ENCODE results near the gene IGF1R.
A peak's percentile ranks its signal among the peaks of the same experiment; 100 is the strongest.

Gene IGF1R

GRCh38 chr15:98927022-98927421 lies 278.7 kb downstream of the IGF1R start:
- no peak for DNase-seq

GRCh38 chr15:98927996-98928395 lies 279.7 kb downstream of the IGF1R start:
- peak; percentile 36 for DNase-seq

GRCh38 chr15:98930576-98930975 lies 282.2 kb downstream of the IGF1R start:
- DNase-seq: no peak

- no peak for DNase-seq
These were observed 282.7 kb downstream of the IGF1R start for GRCh38 chr15:98931004-98931403.

DNA sequence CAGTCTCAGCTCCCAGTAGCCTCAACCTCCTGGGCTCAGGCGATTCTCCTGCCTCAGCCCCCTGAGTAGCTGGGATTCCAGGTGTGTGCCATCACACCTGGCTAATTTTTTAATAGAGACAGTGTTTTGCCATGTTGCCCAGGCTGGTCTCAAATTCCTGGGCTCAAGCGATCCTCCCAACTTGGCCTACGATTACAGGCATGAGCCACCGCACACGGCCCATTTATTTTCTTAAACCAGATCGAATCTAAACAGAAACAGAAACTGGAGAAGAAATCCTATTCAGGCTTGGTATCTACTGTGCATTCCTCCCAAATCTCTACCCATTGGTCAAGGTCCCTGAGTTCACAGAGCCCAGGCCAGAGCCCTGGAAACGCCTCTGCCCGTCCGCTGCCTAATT lies 285.1 kb downstream of the IGF1R start:
- DNase-seq: no peak

DNA sequence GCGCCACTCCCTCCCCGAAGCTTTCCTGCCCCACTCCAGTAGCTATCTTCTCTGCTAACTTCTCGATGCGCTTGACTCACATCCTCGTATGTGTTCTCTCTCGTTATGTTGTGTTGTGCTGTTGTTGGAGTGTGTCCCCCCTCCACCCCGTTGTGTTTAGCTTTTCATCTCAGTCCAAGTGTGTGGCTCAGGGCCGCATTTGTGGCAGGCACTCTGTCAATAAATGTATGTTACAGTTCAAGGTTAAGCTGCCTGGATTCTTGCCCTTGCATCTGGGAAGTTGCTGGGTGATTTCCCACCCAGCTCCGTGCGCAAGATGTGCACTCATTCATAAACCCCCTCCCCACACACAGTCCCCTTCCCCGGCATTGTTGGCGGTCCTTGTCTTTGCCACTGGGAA lies 287.4 kb downstream of the IGF1R start:
- DNase-seq: no peak

GRCh38 chr15:98937413-98938104 lies 289.2 kb downstream of the IGF1R start:
- no peak for DNase-seq

DNA sequence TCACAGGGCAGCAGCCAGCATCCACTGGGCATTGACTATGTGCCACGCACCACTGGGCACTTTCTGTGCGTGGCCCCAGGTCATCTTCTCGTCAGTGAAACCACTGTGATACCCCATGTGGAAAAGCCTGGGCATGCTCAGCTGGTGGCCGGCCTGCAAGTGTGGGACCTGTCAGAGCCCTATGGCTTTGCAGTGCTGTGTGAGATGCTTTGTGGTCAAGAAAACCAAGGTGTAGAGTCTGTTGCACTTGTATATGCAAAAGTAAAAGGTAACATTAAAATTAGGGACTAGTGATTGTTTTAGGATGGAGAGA lies 289.7 kb downstream of the IGF1R start:
- no peak for DNase-seq

- DNase-seq: no peak
These were observed 290.5 kb downstream of the IGF1R start for GRCh38 chr15:98938799-98939198.

- no peak for DNase-seq
These were observed 291.2 kb downstream of the IGF1R start for GRCh38 chr15:98939311-98940080.

- DNase-seq: no peak
These were observed 293.4 kb downstream of the IGF1R start for GRCh38 chr15:98941595-98942255.

GRCh38 chr15:98942431-98942830 lies 294.1 kb downstream of the IGF1R start:
- DNase-seq: no peak

DNA sequence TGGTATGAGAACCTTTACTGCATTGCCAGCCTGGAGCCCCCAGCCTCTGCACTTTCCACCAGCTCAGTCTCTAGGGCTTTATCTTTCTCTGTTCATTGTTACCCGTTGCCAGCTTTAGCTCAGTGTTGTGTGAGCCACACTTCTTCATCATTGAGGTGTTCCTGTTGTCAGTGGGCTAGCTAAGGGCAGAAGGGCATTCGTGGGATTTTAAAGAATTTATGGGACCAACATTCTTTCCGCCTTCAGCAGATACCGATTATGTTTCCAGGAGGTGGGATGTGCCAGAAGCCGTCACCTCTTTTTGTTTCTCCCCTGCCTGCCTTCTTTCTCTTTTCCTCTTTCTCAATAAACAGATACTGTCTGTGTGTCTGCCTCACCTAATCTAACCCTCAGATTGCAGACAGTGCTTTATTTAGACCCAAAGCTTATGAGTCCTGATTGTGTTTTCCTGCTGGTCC lies 294.7 kb downstream of the IGF1R start:
- DNase-seq: no peak

DNA sequence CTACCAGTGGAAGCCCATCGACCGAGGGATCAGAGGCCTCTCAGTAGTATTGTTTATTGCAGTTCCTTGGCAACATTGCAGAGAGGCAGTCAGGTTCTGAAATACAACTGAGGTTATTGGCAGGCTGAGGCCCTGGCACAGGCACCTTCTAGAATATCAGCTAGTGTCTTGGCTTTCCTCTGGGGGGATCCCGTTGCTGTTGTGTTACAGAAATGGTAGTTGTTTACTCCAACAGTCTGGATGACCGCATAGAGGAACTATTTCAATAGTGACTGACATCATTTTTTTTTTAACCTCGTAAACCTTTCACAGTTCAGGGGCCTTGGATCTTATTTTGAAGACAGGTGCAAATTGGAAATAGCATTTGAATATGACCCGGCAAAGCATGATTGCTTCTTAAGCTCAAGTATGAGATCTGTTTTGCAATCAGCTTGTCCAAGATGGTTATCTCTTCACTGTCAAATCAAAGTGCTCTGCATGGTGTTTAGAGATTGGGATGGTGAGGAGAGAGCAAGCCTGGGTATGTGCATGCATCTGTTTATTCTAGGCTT lies 295.3 kb downstream of the IGF1R start:
- DNase-seq: no peak

DNA sequence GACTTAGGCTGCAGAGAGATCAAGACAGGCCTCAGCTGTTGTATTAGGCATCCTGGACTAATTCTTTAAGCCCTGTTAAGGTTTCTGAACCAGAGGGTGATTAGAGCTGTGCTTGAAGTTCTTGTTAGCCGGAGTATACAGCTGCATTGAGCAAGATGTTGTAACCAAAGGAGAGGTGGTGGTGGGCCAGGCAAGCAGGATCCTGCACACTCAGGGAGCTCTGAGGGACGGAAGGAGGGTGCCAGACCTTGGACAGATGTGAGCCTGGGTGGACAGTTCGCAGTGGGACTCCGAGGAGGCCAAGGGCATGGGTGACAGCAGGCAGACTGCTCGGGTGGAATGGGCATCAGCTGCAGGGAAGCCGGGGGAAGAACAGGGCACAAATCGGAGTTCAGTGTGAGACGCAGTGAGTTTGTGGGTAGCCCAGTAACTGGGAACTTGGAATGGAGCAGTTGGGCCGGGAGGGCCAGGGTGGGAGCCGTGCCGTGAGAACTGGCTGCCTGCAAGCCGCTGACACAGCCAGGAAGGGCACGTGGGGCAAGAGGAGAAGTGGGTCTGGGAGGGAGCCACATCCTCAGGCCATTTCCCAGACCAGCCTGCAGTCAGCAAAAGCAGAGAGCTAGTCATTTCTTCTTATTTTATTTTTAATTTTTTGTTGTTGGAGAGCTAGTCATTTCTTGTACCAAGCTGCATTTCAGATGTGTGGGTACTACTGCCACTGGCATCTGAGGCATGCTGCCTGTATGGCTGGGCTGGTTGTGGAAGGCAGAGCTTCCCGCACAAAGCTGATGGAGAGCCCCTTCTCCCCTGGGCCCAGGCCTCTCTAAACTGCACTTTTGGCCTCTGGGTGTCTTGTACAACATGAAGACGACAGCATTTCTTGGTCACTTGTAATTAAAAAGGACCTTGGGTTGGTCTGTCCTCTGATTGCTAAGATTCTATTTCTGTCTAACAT lies 298.2 kb downstream of the IGF1R start:
- no peak for DNase-seq

- no peak for DNase-seq
These were observed 300.1 kb downstream of the IGF1R start for GRCh38 chr15:98948456-98948855.

- no peak for DNase-seq
These were observed 300.6 kb downstream of the IGF1R start for GRCh38 chr15:98948941-98949340.

DNA sequence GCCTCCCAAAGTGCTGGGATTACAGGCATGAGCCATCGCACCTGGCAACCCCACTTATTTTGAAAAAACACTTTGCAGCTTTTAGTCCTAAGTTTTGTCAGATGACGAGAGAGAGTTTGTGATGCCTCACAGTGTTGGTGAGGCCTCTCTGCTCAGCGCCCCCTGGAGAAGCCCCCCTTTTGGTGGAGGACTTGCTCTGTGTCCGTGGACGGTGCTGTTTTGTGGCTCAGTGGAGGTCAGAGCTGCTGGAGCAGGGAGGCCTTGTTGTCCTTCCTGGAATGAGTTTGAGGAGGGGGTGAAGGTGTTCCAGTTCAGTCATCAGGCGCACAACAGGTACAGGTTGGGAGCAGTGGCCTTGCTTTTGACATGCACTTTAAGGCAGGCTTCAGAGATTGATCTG lies 301.3 kb downstream of the IGF1R start:
- no peak for DNase-seq

DNA sequence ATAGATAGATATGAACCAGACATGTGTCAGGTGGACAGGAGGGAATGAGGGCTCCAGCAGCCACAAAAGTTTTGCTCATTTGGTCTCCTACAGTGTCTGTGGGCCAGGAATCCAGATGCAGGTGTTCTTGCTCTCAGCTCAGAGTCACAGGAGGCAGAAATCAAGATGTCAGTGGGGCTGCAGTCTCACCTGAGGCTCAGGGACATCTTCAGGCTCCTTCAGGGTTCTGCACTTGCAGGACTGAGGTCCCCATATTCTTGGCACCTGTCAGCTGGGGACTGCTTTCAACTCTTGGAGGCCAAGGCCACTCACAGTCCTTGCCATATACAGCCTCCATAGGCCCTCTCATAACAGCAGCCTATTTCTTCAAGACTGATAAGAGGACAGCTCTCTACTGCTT lies 301.9 kb downstream of the IGF1R start:
- DNase-seq: no peak

- no peak for DNase-seq
These were observed 302.7 kb downstream of the IGF1R start for GRCh38 chr15:98951004-98951403.

- no peak for DNase-seq
These were observed 303.4 kb downstream of the IGF1R start for GRCh38 chr15:98951493-98952320.

DNA sequence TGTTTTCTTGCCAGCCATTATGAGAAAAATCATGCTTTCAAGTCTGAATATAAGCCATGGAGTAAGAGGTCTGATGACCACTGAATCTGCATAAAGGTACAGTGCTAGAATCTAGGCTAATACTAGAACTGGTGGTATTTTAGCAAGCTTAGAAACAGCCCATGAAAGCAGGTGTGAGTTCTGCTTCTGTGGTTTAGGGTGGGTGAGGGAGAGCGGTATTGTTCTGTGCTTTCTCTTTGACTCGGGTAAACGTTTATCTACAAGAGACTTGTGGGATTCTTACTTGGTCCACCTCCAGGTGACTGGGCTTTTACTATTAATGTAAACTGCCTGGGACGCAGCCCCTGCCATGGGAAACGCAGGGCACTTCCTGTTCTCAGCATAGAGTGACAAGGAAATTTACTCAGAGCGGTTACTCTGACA lies 304.1 kb downstream of the IGF1R start:
- DNase-seq: no peak
